M059J (cell line): Measurements from ENCODE around the gene RAB8B. TPM values are rescaled to one million over a fixed set of nuclear protein-coding genes. Genes with fewer than 3 reads are reported as not detected.

ENCODE experiments used
- DNase-seq: peaks from one replicate; pipeline ENCODE4 v3.0.0-alpha.2; 2012; ENCODE audit warnings: low read depth
- total RNA-seq: library from RNA; depleted of rRNA; stranded (reverse); fragments of >200 nt; shearing (Covaris generic); gene quantifications from 2 replicates; pipeline ENCODE4 v1.2.3, GENCODE V29; 2014; rRNA removed

The RAB8B gene
- total RNA-seq = 37.8 and 48.5 TPM in 2 replicates

DNA sequence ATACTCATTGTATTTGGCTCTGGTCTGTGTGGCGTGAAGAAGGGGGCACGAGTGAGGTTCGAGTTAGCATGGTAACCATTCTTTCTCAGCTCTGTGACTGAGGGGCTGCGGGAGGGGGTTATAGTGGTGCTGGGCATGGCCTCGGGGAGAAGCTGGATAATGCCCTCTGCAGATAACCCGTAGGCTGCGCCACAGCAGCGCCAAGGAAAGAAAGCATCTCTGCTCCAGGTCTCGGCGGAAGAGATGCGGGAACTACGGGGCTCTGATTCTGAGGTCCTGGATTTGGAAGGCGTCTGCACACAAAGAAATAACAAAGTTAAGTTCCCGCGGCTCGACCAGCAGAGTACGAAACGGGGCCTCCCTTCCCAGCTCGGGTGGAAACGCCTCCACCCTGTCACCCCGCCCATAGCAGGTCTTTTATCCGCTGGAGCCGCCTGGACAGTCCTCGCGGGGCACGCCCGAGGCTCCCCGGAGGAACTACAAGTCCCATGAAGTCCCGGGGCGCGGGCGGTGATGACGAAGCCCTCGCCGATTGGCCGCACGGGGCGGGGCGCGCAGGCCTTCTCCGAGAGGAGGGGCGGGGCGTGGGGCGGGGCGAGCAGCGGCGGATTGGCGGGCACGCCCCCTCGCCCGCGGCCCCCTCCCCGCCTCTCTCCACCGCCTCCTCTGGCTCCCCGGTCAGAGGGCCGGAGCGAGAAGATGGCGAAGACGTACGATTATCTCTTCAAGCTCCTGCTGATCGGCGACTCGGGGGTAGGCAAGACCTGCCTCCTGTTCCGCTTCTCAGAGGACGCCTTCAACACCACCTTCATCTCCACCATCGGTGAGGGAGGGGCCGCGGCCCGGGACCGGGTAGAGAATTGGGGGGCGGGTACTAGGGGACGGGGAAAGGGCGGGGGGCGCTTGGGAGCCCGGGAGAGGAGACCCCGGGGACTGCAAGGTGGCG lies at the start of gene RAB8B:
Gene RAB8B (plus strand): TSS at position 681 of the 946 bp plus-strand sequence. CDS start 19 bp downstream, at position 700.
- peak; percentile 95 for DNase-seq

DNA sequence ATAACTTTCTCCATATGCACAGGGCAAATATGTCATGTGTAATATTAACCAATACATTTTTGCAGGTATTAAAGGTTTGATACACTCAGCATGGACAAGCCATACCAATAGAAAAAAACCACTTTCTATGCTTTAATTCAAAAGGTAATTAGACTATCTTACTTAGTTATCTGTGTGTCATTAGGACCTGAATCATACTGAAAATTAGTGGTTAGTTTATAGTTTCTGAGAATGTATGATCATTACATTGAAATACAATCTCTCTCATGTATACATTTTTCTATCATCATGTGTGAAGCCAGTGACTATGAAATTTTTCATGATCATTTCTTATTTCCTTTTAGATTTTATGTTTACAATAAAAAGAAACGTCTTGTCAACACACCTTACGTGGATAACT lies 48.5 kb upstream of the RAB8B start:
- DNase-seq = no peak

DNA sequence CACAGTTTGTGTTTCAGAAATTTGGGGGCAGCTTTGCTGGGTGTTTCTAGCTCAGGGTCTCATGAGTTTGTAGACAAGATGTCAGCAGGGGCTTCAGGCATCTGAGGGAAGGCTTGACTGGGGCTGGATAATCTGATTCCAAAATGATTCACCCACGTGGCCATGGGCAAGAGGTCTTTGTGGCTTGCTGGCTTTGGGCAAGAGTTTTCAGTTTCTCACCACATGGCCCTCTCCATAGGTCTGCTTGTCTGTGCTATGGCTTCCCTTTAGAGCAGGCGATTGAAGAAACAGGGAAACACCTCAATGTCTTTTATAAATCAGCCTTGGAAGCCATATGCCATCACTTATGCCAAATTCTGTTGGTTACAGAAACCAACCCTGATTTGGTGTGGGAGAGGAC lies 44.0 kb upstream of the RAB8B start:
- no peak for DNase-seq

DNA sequence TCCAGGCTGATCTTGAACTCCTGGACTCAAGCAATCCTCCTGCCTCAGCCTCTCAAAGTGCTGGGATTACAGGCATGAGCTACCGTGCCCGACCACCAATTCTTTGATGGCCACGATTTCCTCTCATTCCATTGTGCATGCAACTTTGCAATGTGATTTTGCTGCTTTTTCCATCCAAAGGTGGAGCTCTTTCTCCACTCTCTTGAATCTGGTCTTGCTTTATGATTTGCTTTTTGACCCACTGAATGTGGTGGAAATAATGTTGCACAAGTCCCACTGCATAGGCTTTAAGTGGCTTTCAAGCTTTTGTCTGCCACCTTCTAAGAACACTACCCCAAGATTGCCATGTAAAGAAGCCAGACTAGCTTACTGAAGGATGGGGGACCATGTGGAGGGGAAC lies 42.7 kb upstream of the RAB8B start:
- DNase-seq = peak; percentile 35

DNA sequence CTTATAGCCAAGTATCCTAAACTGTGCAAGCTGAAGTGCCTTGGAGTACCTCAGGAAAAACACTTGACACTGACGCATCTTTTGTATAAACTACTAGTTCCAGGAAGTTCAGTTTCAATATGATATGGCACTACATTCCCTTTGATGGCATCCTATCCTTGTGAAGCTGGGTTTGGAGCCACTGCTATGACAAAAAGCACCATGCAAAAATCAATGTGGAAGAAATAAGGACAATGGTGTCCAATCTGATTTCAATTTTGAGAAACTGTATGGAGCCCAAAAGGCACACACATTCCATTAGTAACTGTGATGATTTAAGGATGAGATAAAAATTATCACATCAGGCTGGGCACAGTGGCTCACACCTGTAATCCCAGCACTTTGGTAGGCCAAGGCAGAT lies 37.7 kb upstream of the RAB8B start:
- no peak for DNase-seq

DNA sequence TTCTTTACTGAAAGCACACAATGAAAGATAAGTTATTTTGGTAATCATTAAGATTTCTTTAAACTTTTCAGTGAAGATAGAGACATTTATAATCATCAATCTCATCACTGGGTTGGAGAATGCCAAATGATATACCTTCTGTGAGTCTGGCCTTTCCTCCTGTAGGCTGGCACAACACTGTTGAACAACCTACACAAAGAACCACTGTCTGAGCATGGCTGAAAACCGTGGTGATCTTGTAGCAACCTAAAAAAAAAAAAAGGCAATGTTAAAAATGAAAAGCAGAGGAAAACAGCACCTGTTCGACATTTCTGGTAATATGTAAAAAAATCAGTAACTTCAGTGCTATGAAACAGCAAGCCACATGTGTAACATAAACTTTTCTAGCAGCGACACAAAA lies 33.9 kb upstream of the RAB8B start:
- DNase-seq = no peak

DNA sequence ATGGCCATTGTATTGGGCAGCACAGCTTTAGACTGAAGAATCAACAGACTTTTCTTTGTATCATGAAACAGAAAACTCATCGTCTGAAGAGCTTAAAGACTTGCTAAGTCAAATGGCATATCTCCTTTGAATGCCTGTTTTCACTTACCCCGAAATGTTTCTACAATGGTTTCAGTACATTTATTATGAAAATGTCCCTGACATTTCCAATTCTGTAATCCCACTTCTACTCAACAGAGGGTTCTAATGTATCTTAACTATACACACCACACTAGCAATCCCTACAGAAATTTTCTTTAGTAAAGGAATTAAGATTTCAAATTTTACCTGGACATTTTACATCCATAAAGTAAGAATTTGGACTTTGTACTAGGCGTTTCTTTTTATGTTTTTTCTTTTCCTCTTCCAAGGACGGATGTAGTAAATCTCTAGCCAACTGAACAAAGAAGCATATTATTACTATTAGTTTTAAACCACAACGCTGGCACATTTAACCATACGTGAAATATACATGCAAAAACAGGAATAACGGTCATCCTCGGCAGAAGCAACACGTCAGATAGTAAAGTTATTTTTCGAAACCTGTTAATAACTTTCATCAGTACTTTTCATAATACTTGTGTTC lies 33.2 kb upstream of the RAB8B start:
- DNase-seq = no peak

DNA sequence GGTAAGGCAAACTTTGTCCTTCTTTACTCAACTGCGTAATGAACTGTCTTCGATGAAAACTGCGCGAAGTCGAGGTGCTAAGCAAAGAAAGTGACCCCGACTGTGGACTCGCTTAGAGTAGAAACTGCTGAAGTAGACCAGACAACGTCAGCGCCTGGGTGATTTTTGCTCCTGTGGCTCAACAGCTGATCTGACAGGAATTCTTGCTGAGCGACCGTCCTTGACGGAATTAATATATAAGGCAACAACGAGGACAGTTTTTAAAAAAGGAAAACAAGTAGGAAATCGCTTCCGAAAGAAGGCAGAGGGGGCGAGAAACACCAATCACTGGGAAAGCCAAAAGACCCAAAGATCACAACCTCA lies 32.7 kb upstream of the RAB8B start:
- peak; percentile 62 for DNase-seq

DNA sequence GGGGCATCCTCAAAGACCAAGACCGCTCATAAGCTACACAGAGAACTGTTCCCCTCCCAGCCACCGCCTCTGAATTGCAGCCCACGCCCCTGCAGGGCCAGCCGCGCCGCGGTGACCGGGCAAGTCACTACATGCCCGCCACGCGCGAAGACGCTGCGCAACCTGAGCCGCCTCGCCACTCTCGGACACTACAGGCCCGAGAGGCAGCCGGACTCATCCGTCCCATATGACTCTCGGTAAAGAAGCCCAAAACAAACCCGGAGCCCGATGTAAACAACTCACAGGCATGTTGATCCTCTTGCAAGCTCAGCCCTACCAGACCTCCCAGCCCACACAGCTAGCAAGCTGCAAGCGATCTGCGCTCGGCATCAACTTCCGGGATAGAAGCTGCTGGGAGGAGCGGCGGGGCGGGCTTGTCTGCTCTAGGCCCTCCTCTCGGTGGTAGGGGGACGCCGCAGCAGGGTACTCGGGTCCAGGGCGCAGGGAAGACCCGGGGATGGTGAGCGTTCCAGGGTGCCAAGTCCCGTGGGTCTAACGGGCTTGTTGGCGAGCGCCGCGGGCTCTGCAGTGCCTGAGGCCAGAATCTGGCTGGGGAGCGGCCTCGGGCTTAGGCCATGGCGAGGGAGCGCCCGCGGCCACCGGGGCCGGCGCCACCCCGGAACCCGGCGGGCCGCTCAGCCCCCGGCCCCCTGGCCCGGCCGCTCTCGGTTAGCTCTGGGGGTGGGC lies 32.1 kb upstream of the RAB8B start, which contains the start of gene RPS27L:
Gene RPS27L (minus strand): TSS at position 360 of the 726 bp plus-strand sequence. CDS start 72 bp downstream, at position 288.
- DNase-seq = peak; percentile 92

DNA sequence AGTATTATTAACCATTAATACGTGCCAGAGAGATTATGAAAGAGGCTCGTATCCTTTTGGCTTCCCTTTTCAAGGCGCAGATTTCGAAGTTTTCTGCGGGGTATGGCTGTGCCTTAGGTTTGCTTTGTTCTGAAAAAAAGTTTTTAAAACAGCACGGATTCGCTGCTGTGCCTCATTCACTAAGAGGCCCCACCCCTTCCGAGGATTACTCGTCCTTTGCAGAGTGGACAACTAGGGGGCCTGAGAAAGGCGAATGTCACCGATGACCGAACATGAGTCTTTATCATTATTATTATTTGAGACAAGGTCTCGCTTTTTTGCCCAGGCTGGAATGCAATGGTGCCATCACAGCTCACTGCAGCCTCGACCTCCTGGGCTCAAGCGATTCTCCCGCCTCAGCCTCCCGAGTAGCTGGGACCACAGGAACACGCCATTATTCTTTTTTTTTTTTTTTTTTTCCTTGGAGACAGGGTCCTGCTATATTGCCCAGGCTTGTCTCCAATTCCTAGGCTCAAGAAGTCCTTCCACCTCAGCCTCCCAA lies 31.4 kb upstream of the RAB8B start:
- peak; percentile 77 for DNase-seq

DNA sequence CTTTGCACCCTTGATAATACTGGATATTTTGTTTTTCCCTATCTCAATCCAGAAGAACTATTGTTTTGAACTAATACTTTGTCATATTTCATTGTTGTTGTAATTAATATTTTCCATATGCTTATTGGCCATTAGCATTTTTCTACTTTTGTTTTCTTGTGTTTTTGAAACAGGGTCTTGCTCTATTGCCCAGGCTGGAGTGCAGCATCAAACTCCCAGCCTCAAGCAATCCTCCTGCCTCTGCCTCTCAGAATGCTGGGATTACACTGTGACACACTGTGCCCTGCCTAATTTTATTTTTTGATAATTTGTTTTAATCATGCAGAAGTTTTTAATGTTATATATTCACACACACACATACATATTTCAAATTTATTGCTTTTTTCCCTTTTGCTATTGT lies 28.8 kb upstream of the RAB8B start:
- DNase-seq = no peak

DNA sequence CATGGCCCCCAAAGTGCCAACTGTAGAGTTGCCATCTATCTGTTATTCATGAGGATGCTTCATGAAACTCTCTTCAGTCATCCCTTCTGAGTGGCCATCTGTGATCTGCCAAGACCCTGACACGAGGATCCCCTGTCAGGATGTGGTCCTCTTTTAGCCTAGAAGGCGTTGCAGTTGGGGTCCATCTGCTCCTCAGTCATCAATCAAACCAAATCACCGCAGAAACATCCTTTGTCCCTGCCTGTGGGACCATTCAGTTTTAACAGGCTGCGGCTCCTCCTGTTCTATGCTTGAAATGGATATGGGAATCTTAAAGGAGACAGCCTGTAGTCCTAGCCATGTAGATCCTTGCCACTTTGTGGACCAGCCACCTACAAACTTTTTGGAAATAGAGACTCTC lies 26.2 kb upstream of the RAB8B start:
- DNase-seq = no peak

DNA sequence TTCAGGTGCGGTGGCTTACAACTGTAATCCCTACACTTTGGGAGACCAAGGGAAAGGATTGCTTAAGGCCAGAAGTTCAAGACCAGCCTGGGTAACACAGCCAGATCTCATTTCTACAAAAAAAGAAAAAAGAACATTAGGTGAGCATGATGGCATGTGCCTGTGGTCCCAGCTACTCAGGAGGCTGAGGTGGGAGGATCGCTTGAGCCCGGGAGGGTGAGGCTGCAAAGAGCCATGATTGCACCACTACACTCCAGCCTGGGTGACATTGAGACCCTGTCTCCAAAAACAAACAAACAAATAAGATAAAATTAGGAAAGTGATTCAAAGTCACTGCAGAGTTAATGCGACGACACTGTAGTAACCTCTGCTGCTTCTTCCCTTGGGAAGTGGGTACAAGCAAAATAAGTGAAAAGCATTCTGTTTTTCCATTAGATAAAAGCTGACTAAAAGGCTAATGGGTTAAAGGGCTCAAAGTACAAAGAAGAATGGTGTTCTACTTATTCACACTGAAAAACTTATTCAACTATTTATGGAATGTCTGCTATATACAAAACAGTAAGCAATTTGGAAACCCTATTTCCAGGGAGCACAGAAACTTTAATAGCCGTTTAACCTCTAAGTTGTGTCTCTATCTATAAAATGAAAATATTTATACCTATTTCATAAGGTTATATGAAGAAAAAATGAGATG lies 24.1 kb upstream of the RAB8B start:
- DNase-seq = no peak

DNA sequence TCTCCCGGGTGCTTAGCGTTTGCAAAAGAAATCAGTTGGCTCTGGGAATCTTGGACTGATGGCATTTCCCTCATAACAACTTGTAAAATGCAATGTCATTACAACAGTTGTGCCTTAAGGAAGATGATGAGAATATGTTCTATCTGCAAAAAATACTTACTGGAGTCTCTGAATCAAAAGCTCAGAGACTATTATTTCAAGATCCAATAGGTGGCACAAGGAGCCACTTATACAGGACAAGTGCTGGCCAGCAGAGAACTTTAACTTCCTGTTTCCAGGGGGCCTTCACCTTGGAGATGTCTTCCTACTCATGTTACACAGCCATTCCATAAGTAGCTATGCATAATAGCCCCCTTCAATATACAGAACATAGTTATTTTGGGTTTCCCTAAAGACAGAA lies 23.2 kb upstream of the RAB8B start:
- peak; percentile 29 for DNase-seq

DNA sequence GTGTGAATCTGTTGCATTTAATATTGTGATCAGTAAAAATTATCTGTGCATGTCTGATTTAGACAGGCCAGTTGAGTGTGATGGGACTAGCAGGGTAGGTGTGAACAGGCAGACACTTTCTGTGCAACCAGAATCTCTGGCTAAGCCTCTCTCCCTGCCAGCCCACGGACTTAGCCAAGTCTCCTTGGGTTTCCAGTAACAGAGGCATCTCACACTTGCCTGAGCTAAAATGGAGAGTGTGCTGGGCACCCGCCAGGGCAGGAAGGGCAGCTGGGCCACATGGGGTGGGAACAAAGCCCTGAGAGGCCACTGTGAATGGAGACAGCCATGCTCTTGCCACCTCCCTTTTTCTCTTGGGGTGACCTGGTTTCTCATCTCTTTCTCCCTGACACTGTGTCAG lies 19.6 kb upstream of the RAB8B start:
- no peak for DNase-seq

DNA sequence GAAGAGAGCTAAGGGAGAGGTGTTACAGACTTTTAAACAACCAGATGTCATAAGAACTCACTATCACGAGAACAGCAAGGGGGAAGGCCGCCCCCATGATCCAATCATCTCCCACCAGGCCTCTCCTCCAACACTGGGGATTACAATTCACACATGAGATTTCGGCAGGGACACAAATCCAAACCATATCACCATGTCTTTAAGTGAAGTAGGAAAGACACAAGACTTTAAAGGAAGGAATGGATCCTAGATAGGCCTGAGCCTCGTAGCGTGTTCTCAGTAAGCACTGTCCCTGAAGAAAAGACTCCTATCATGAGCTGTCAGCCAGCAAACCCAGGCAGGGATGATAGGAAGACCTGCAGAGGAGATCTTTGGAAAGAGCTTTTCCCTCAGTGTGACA lies 17.0 kb upstream of the RAB8B start:
- DNase-seq = no peak

DNA sequence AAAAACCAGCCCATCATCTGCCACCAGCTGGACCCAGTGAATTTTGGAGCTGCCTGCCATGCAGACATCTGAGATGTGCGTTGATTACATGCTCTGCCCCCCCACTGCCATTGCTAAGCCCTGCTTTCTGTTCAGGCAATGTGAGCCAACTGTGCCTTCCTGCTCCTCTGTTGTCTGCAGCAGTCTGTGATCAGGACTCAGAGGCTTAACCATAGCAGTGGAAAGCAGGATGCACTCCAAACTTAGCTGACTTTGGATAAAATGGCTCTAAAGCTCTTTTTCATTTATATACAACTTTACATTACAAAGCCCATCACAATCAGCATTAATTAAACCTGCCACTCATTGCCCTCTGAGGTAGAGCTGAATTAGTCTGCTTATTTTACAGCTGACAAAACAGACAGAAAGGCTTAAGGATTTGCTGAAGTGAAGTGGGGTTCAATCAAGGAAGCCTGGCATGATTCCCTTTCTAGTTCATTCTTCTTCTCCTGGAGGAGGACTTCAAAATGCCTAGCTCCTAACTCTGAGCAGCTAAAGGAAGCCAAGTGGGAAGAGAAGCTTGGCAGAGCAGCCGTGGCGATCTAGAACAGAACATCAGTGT lies 16.5 kb upstream of the RAB8B start:
- DNase-seq = no peak

DNA sequence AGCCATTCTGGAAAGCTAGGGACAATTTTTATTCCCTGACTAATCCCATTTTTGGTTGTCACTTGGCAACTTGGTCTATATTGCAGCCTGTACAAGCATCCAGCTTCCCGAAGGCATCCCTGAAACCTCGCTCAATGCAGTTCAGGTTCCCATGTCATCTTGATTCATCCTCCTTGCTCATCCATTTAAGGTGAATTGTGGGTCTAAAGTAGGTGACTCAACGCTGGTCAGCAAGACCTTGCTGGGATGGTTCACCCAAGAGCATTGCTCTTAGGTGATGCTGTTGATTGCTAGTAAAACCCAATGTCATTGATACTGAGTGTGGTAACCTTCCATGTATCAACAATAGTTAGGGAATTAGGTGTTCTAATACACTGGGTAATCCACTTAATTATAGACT lies 13.1 kb upstream of the RAB8B start:
- peak; percentile 77 for DNase-seq

DNA sequence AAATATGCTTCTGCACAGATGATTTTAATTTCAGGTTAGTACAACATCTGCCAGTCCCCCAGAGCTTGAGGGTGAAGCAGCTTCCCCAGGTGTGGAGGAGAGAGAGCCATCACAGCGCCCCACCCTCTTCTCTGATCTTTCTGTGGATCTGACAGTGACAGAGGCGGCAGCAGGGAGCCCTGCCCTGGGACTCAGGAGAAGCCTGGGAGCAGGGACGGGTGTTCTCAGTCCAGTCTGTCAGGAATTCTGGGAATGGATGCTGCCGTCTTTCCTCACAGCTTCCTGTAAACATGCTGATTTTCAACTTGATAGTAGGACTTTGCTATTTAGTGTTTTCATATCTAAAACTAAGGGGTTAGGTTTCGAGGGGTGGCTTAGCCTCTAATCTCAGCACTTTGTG lies 11.4 kb upstream of the RAB8B start:
- DNase-seq = no peak

DNA sequence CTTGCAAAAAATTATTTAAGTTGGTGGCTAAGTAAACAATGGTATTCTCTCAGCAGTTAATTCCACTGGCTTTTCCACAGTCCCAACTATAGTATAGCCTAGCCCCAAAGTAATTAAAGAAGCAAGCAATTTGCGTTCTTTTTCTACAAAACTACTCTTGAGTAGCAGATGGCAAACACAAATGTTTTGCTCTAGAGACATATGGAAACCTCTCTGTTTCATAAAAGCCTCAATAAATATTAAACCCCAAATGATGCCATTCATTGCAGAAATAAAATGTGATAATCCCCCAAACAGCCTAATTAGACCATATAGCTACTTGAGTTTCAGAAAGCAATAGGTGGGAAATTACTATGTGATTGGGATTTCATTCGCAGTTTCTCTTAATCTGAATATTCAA lies 8.7 kb upstream of the RAB8B start:
- DNase-seq = no peak

DNA sequence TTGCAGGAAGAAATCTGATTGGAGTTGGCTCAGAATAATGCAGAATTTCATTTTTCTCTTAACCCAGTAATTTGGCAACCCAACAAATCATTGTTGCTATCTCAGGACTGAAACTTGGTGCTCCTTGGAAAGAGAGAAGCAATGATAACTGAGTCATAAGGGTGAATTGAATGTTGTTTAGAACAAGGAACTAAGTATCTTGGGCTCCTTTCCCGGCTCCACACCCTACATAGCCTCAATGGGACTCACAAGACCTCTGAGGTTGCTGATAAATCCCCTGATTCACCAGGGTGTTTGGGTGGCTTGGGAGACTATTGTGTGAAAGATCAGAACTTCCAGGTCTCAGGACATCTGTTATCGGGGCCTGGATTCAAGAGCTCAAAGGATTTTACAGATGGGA lies 7.8 kb upstream of the RAB8B start:
- DNase-seq = no peak
